CD1c-positive myeloid dendritic cell (primary cell): ENCODE measurements around the gene SND1.
A peak's percentile ranks its signal among the peaks of the same experiment; 100 is the strongest.

Experiments used
- DNase-seq: peaks from one replicate; pipeline ENCODE4 v3.0.0-alpha.2; 2016; ENCODE audit errors: extremely low spot score

SND1 gene

GRCh38 chr7:127995881-127996215 is 343.9 kb downstream of the SND1 start:
- no peak for DNase-seq

DNA sequence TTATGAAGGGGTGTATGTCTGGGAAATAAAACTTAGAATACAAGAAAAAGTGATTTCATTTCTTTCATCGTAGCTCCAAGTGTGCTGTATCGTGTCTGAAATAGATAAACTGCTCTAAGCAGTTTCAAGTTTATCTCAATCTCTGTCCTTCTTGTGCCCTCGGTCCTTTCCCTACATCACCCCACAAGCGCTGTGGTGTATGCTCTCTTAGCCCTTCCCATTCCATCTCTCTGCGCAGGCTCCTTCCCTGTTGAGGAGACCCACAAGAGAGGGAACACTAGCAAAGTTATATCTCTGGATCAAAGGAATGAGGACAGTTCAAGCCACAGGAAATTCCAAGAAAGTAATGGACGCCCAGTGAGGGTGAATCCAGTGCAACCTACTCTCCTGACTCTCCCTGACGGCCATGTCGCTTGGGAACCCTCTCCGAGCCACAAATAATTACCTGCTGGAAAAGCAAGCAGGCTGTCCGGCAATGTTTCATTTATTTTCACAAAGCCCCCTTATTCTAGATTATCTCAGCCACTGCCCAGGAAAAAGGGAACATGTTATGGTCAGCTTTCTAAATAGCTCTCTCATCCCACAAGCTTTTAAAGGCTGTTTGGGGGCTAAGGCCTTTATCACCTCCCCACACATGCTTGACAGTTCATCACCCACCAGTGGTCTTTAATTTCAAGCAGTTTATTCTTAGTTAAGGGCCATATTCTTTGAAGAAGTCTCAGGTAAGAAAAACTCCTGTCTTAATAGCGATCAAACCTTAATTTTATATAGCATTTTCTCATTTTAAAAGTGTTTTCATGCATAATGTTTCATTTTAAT is 344.5 kb downstream of the SND1 start:
- no peak for DNase-seq

GRCh38 chr7:127997226-127997922 is 345.4 kb downstream of the SND1 start:
- no peak for DNase-seq

DNA sequence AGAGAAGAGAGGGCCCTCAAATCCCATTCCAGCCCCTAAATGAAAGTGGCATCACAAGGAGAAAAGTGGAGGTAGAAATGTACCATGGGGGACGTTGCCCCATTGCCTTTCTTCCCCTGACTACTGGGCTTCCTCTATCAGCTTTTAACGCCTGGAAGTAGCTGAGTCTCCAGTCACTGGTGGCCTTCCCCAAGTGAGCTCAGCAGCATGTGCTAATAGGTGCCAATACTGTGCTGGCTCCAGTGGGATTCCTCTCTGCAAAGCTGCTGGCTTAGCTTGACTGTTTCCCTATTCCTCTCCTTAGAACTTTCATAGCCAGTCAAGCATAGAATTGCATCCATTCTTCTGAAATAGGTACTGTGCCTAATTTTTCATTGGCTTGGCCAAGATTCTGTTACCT is 346.7 kb downstream of the SND1 start:
- no peak for DNase-seq

DNA sequence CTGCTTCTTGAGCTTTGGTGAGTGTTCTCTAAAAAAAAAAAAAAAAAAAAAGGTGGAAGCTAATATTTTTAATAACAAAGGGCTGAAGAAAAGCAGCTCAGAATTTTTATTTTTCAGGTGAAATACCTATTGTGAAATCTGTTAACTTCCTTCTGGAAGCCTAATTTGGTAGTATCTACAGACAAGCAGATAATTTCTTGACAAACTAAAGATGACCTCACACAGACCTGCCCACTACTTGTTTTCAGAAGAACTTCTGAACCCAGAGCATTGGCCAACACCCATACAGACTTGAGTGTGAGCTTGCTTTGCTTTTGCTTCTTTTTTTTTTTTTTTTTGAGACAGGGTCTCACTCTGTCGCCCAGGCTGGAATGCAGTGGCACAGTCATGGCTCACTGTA is 348.1 kb downstream of the SND1 start:
- peak; percentile 56 for DNase-seq

GRCh38 chr7:128000854-128001265 is 348.9 kb downstream of the SND1 start:
- DNase-seq: no peak

DNA sequence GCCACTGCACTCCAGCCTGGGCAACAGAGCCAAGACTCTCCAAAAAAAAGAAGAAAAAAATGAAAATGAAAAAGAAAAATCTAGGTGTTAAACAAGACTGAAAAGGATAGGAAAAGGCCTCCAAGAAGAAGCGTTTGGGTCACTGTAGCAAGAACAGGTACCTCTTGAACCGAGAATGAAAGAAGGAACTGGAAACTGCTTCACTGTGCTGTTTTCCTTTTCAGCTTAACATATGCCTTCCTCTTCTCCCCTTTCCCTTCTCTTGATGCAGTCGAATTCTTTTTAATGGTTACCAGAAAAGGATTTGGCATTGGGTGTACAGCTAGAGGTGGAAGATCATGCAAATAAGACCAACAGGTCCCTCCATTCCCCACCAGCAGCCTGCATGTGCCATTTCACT is 351.2 kb downstream of the SND1 start:
- DNase-seq: peak; percentile 15

DNA sequence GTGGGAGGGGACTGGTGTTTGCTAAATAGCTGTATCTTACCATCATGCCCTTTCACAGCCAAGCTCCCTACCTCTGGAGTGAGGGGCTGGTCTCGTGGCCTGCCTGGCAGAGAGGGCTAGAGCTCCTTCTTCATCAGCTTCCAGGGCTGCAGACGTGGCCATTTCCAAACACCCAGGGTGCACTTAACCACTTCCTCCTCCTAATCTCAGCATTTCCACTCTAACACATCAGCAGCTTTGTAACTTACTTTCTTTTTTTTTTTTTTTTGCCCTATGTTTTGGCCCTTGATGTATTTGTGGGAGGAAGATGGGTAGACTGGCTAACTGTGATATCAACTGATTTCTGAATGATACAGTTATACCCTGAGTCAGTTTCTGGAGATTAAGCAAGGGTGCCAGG is 351.8 kb downstream of the SND1 start:
- no peak for DNase-seq

GRCh38 chr7:128004623-128005022 is 352.6 kb downstream of the SND1 start:
- DNase-seq: no peak

GRCh38 chr7:128005117-128005516 is 353.1 kb downstream of the SND1 start:
- DNase-seq: no peak

DNA sequence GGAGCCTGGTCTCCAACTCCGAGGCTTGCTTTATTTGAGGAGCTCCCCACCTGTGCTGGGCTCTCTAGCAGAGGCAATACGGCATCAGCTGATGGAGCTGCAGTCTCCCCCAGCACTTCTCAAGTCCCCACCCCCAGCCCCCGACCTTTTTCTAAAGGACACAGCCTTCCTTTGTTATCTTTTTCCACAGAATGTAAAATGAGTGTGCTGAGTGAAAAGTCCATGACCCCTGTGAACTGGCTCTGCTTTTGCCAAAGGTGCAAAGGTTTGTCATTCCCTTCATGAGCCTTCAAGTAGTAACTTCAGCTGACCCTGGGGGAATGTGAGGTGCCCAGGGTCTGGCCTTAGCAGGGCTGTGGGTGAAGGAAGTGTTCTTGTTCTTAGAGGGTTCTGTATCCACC is 353.8 kb downstream of the SND1 start:
- no peak for DNase-seq

DNA sequence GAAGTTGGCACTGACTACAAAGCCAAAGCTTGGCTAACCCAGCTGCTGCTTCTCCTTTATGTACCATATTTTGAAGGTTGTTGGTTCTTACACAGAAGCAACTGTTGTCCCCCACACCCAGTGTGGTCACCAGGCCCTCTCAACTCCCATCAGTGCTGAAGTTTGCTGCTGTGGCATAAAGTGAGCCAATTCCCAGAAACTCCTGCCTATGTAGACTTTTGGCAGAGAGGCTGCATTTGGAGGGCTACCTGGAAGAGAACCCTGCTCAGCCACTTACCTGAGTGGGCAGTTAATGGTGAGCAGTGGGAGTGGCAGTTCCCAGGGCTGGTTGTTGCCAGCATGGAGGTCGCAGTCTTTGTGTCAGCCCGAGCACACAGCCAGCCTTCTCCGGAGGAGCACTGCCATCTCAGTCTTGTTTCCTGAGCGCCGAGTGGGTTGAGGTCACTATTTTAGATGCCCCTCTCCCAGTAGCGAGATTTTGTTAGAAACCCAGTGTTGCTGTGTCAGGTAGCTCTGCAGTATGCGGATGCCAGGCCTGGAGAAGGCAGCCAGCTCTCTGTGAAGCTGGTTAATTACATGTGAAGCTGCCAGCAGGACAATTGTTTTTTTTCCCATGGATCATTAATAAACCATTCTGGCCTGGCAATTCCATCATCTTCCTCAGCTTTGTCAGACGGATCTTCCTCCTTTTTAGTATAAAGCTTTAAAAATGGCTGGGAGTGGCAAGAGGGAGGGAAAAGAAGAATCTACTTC is 354.7 kb downstream of the SND1 start:
- no peak for DNase-seq

DNA sequence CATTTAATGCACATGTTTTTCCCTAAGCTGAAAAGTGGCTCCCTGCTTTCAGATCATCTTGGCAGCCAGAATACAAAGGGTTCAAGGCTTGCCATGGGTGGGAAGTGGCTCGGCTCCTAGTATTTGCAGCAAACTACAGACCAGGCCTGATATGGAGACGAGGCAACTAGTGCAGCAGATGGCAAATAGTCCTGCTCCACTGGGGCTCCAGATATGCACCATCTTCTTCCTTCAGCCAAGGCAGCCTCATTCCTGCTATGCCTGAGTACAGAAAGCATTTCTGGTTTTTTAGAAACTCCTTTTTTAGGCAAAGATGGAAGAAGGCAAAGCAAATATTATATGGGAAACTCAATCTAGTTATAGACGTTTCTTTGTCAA is 355.3 kb downstream of the SND1 start:
- DNase-seq: no peak

- no peak for DNase-seq
Observed at GRCh38 chr7:128008141-128008540, 356.1 kb downstream of the SND1 start.

- DNase-seq: no peak
Observed at GRCh38 chr7:128008744-128009143, 356.8 kb downstream of the SND1 start.

- DNase-seq: no peak
Observed at GRCh38 chr7:128010391-128011127, 358.6 kb downstream of the SND1 start.

- no peak for DNase-seq
Observed at GRCh38 chr7:128011131-128011661, 359.2 kb downstream of the SND1 start.

DNA sequence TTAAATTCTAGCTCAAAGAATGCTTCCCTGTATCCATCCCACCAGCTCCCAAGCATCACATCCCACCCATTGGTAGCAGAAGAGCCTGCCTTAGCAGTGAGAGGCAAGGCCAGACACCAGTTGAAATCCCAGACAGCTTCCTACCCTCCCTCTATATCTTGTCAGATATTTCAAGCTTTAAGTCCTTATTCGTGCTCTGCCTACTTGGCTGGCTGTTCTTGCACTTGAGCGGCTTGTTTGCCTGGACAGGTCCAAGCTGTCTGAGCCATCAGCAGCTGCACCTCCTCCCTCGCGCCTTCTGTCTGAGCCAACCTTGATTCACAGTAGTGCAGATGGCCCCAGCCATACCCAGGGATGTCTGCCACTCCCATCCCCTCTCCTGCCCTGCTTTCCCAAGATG is 362.8 kb downstream of the SND1 start:
- no peak for DNase-seq

- DNase-seq: no peak
Observed at GRCh38 chr7:128017460-128017859, 365.5 kb downstream of the SND1 start.

DNA sequence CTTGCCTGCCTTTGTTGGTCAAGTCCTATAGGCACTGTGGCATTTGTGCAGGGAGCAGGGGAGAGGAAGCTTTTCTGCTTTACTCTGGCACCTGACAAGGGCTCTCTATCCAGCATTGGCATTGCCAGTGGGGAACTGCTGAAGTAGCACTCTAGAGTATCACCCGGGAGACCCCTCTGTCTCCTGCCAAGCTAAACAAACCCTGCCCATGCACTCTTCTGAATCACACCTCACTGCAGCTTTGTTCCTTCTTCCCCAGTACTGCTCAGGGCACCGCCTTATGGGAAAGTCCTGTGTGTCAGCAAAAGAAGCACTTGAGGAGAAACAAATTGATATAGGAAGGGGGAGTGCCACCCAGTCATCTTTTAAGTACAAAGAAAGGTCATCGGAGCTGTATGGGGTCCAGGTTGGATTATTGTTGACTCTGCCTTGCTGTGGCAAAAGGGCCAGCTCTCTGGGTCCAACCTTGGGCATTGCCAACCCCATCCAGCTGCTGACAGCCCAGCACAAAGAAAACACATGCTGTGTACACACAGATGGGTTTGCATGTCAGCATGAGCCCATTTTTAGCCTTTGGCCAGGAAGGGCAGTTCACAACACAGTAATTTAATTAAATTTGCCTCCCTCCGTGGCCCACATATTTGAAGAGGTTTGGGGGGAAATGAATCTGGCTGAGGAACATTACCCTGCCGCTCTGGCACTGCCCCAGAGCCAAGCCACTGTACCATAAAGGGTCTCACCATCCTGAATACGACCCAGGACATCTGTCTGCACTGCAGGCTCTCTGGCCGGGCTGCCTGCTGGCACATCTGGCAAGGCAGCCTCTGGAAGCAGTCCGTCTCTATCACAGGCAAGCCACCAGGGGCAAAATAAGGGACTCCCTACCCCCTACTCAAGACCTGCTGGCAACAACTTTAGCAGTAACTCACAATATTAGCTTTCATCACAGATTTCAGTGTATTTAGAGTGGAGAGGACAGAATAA is 366.2 kb downstream of the SND1 start:
- DNase-seq: no peak

DNA sequence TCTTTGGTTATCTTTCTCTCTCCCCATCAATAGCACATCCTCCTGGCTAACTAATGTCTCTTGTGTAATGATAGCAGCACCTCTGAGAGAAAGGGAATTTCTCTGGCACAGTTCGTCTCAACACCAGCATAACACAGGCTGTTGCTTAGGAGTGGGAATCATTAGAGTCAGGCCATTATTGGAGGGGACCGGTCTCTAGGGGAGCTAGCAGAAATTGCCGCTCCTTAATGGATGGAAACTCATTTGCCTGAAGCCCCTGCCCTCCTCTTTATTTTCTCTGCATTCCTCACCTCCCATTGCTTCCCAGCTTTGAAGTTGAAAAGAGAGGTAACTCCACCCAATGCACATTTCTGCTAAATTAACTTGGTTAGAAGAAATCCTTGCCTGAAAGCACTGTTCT is 367.3 kb downstream of the SND1 start:
- no peak for DNase-seq
